Activated T-cell treated with anti-CD3 and anti-CD28 coated beads for 24 hours (primary cell): ENCODE measurements around the gene TUBB2A.
A peak's percentile ranks its signal among the peaks of the same experiment; 100 is the strongest.

Source experiments
- DNase-seq: peaks from one replicate; pipeline ENCODE4 v3.0.0-alpha.2; 2020; ENCODE audit warnings: low read depth

The TUBB2A gene

DNA sequence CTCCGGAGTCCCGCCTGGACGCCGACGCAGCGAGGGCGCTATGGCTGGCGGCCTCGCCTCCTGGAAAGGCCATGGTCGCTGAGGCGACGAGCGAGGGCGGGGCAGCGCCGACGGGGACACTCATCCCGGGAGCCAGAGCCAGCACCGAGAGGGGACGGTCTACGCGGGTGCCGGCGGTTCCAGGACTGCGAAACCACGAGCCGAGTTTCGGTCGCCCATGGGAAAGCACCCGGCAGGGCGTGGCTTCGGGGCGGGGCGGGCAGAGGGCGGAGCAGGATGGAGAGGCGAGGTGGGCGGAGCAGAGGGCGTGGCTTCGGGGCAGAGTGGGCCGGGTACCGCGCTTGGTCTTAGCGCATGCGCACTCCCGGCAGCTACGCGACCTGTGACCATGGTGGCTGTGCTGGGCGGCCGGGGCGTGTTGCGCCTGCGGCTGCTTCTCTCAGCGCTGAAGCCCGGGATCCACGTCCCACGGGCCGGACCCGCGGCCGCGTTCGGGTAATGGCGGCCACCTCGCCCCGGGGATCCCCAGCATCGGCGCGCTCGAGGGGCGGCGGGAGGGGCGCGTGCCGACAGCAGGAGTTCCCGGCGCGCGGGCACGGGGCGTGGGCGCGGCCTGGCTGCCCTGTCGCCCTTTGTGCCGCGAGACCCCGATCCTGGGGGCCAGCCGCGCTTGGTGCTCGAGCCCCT is 38.8 kb downstream of the TUBB2A start, which contains the start of gene BPHL:
Gene BPHL (plus strand): TSS at position 359 of the 687 bp plus-strand sequence. CDS start 30 bp downstream, at position 389.
- DNase-seq = peak; percentile 99

- no peak for DNase-seq
Measured at GRCh38 chr6:3117912-3118352, 39.4 kb downstream of the TUBB2A start.

DNA sequence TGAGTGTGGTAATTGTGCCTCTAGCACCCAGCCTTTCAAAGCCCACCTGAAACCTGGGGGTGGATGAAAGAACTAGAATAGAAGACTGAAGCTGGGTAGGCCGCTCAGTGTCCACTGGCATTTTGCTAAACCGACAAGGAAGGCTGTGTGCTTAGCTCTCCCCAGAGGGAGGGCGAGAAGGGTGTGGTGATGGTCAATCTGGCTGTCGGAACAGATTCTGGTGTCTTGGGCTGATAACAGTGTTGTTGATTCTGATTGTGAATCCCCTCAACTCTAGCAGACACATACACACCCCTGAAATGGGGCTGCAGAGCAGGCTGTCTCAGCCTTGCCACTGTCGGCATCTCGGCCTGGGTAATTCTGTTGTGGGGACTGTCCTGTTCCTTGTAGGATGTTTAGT is 43.0 kb downstream of the TUBB2A start:
- no peak for DNase-seq

GRCh38 chr6:3109761-3110160 is 47.6 kb downstream of the TUBB2A start:
- DNase-seq = no peak

- DNase-seq = no peak
Measured at GRCh38 chr6:3108746-3109414, 48.5 kb downstream of the TUBB2A start.
